HEK293 (cell line): Measurements from ENCODE around the gene PTTG2.

ENCODE experiments used
- CTCF ChIA-PET: fragments of 350-600 bp; formaldehyde crosslinking; extraction: SDS; loops from one replicate; lab custom pipeline; 2021; ENCODE audit warnings: antibody characterized with exemption; lab: Yijun Ruan, JAX
- POLR2A ChIA-PET: fragments of 300-600 bp; formaldehyde crosslinking; extraction: SDS; loops from one replicate; lab custom pipeline; 2020; ENCODE audit warnings: antibody characterized with exemption, inconsistent platforms; lab: Yijun Ruan, JAX
- H3K27ac ChIP-seq: fragments of 200-500 bp; sonication (Bioruptor generic); 2 replicates; pipeline ENCODE4 v1.5.1; 2014; ENCODE audit warnings: low read depth, low read length, control low read depth, inconsistent platforms; ENCODE audit errors: extremely low read depth
- H3K36me3 ChIP-seq, 2 experiments: fragments of 200-500 bp in 1 of 2; sonication (Bioruptor generic) in 1 of 2; 1 replicate in 1 of 2; 2 replicates in 1 of 2; pipeline ENCODE4 v1.5.1; 2014 to 2017; ENCODE audit warnings: inconsistent platforms in 2 of 2, low read length in 2 of 2; ENCODE audit not compliant: control insufficient read depth in 2 of 2, insufficient read depth in 1 of 2
- H3K4me1 ChIP-seq: fragments of 200-500 bp; sonication (Bioruptor generic); 2 replicates; pipeline ENCODE4 v1.5.1; 2014; ENCODE audit warnings: mild to moderate bottlenecking, low read length, inconsistent platforms; ENCODE audit not compliant: control insufficient read depth, insufficient read depth
- H3K4me3 ChIP-seq: 2 replicates; pipeline ENCODE4 v1.5.1; 2011; ENCODE audit warnings: low read depth, mild to moderate bottlenecking, control low read depth, low read length, moderate library complexity
- H3K9me3 ChIP-seq: fragments of 200-500 bp; sonication (Bioruptor generic); 2 replicates; pipeline ENCODE4 v1.5.1; 2014; ENCODE audit warnings: low read depth, low read length, inconsistent platforms; ENCODE audit not compliant: control insufficient read depth, insufficient read depth
- HOXA7 ChIP-seq: sonication (generic); formaldehyde crosslinking; IDR thresholded peaks from 2 replicates; pipeline ENCODE4 v1.8.1; 2022; ENCODE audit warnings: missing genetic modification reagents, borderline replicate concordance
- ZBTB7A ChIP-seq: fragments of 450-650 bp; formaldehyde crosslinking; IDR thresholded peaks from 2 replicates; pipeline ENCODE4 v1.5.1; 2016; ENCODE audit warnings: low read depth, missing biosample characterization, missing genetic modification characterization
- ZFP41 ChIP-seq: fragments of 450-650 bp; formaldehyde crosslinking; IDR thresholded peaks from 2 replicates; pipeline ENCODE4 v1.5.1; 2016; ENCODE audit warnings: missing biosample characterization, missing genetic modification characterization, borderline replicate concordance
- ZNF221 ChIP-seq: fragments of 450-650 bp; formaldehyde crosslinking; IDR thresholded peaks from 2 replicates; pipeline ENCODE4 v1.5.1; 2017; ENCODE audit warnings: missing biosample characterization, missing genetic modification characterization, borderline replicate concordance
- ZNF311 ChIP-seq: fragments of 450-650 bp; formaldehyde crosslinking; IDR thresholded peaks from 2 replicates; pipeline ENCODE4 v1.5.1; 2017; ENCODE audit warnings: missing biosample characterization, missing genetic modification characterization, borderline replicate concordance
- ZNF37A ChIP-seq: fragments of 450-650 bp; IDR thresholded peaks from 2 replicates; pipeline ENCODE4 v1.5.1; 2018; ENCODE audit warnings: missing biosample characterization, missing genetic modification characterization
- ZNF404 ChIP-seq: fragments of 450-650 bp; formaldehyde crosslinking; IDR thresholded peaks from 2 replicates; pipeline ENCODE4 v1.5.1; 2017; ENCODE audit warnings: missing biosample characterization, missing genetic modification characterization
- ZNF544 ChIP-seq: fragments of 450-650 bp; formaldehyde crosslinking; IDR thresholded peaks from 2 replicates; pipeline ENCODE4 v1.5.0; 2017; ENCODE audit warnings: missing biosample characterization, missing genetic modification characterization
- ZNF792 ChIP-seq: fragments of 450-650 bp; formaldehyde crosslinking; IDR thresholded peaks from 2 replicates; pipeline ENCODE4 v1.5.1; 2016; ENCODE audit warnings: missing biosample characterization, missing genetic modification characterization
- TF ChIP-seq, protein P1 (sequence below): fragments of 450-650 bp; formaldehyde crosslinking; IDR thresholded peaks from 2 replicates; pipeline ENCODE4 v1.5.1; 2016; ENCODE audit warnings: missing biosample characterization, missing genetic modification characterization, borderline replicate concordance
- TF ChIP-seq, protein P2 (sequence below): fragments of 450-650 bp; formaldehyde crosslinking; IDR thresholded peaks from 2 replicates; pipeline ENCODE4 v1.5.1; 2016; ENCODE audit warnings: missing biosample characterization, missing genetic modification characterization
- TF ChIP-seq, protein P3 (sequence below): fragments of 450-650 bp; formaldehyde crosslinking; IDR thresholded peaks from 2 replicates; pipeline ENCODE4 v1.5.1; 2016; ENCODE audit warnings: missing biosample characterization, missing genetic modification characterization
- TF ChIP-seq, protein P4 (sequence below): fragments of 450-650 bp; formaldehyde crosslinking; IDR thresholded peaks from 2 replicates; pipeline ENCODE4 v1.5.1; 2016; ENCODE audit warnings: missing biosample characterization, missing genetic modification characterization
- TF ChIP-seq, protein P5 (sequence below): fragments of 450-650 bp; formaldehyde crosslinking; IDR thresholded peaks from 2 replicates; pipeline ENCODE4 v1.5.1; 2016; ENCODE audit warnings: missing biosample characterization, missing genetic modification characterization
- TF ChIP-seq, protein P6 (sequence below): fragments of 450-650 bp; formaldehyde crosslinking; IDR thresholded peaks from 2 replicates; pipeline ENCODE4 v1.5.1; 2016; ENCODE audit warnings: missing biosample characterization, missing genetic modification characterization

PTTG2 gene

DNA sequence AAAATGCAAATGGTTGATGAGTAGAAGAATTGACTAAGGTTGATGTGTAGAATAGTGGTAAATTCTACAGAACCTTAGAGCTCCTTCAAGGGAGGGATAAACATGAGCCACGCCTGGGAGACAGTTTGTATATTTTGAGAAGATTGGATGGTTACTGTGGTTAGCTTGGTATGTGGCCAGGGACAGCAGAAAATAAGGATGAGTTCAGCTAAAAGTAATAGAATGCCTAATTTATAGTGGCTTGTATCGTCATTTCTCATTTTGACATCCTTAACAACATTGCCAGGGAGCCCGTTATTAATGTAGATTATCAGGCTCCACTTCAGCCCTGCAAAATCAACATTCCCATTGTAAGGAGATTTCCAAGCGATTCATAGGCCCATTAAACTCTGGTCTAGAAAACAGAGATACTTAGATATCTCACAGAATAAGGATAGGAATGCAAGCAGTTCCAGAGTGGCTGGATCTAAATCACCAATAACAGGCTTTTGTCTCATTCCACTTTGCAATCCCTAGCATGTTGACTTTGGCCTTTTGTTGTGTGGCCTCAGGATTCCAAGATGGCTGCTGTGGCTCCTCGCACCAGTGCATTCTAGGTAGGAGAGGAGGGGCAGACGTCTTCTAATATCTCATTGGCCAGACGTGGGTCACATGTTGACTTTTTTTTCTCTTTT lies 6.4 kb upstream of the PTTG2 start:
- H3K4me1 ChIP-seq = no peaks in the 10 kb centered on the region
- POLR2A ChIA-PET = no interaction called here
- H3K27ac ChIP-seq = no peak overlapping the region
- no peak overlapping the region for H3K4me3 ChIP-seq
- CTCF ChIA-PET = interaction anchor here (0.6 kb wide), 1 partner anchor 35 kb away, joined by 3 read pairs; no protein-coding TSS in a partner anchor
- H3K9me3 ChIP-seq = no peaks in the 10 kb centered on the region
- no peak for TF ChIP-seq ZBTB7A (tag by site-specific recombination)
- TF ChIP-seq ZNF544 (tag by site-specific recombination) = no peak
- TF ChIP-seq ZNF792 = no peak
- TF ChIP-seq HOXA7 (CRISPR knock-in tag) = no peak
- no peak for TF ChIP-seq ZFP41
- TF ChIP-seq ZNF221 (tag by site-specific recombination) = no peak
- no peak for TF ChIP-seq ZNF311 (tag by site-specific recombination)
- TF ChIP-seq, protein P1, sequence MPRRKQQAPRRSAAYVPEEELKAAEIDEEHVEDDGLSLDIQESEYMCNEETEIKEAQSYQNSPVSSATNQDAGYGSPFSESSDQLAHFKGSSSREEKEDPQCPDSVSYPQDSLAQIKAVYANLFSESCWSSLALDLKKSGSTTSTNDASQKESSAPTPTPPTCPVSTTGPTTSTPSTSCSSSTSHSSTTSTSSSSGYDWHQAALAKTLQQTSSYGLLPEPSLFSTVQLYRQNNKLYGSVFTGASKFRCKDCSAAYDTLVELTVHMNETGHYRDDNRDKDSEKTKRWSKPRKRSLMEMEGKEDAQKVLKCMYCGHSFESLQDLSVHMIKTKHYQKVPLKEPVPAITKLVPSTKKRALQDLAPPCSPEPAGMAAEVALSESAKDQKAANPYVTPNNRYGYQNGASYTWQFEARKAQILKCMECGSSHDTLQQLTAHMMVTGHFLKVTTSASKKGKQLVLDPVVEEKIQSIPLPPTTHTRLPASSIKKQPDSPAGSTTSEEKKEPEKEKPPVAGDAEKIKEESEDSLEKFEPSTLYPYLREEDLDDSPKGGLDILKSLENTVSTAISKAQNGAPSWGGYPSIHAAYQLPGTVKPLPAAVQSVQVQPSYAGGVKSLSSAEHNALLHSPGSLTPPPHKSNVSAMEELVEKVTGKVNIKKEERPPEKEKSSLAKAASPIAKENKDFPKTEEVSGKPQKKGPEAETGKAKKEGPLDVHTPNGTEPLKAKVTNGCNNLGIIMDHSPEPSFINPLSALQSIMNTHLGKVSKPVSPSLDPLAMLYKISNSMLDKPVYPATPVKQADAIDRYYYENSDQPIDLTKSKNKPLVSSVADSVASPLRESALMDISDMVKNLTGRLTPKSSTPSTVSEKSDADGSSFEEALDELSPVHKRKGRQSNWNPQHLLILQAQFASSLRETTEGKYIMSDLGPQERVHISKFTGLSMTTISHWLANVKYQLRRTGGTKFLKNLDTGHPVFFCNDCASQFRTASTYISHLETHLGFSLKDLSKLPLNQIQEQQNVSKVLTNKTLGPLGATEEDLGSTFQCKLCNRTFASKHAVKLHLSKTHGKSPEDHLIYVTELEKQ (tag by site-specific recombination) = no peak
- TF ChIP-seq ZNF37A = no peak
- no peak for TF ChIP-seq ZNF404 (tag by site-specific recombination)
- TF ChIP-seq, protein P2, sequence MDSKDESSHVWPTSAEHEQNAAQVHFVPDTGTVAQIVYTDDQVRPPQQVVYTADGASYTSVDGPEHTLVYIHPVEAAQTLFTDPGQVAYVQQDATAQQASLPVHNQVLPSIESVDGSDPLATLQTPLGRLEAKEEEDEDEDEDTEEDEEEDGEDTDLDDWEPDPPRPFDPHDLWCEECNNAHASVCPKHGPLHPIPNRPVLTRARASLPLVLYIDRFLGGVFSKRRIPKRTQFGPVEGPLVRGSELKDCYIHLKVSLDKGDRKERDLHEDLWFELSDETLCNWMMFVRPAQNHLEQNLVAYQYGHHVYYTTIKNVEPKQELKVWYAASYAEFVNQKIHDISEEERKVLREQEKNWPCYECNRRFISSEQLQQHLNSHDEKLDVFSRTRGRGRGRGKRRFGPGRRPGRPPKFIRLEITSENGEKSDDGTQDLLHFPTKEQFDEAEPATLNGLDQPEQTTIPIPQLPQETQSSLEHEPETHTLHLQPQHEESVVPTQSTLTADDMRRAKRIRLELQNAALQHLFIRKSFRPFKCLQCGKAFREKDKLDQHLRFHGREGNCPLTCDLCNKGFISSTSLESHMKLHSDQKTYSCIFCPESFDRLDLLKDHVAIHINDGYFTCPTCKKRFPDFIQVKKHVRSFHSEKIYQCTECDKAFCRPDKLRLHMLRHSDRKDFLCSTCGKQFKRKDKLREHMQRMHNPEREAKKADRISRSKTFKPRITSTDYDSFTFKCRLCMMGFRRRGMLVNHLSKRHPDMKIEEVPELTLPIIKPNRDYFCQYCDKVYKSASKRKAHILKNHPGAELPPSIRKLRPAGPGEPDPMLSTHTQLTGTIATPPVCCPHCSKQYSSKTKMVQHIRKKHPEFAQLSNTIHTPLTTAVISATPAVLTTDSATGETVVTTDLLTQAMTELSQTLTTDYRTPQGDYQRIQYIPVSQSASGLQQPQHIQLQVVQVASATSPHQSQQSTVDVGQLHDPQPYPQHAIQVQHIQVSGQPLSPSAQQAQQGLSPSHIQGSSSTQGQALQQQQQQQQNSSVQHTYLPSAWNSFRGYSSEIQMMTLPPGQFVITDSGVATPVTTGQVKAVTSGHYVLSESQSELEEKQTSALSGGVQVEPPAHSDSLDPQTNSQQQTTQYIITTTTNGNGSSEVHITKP (tag by site-specific recombination) = no peak
- TF ChIP-seq, protein P3, sequence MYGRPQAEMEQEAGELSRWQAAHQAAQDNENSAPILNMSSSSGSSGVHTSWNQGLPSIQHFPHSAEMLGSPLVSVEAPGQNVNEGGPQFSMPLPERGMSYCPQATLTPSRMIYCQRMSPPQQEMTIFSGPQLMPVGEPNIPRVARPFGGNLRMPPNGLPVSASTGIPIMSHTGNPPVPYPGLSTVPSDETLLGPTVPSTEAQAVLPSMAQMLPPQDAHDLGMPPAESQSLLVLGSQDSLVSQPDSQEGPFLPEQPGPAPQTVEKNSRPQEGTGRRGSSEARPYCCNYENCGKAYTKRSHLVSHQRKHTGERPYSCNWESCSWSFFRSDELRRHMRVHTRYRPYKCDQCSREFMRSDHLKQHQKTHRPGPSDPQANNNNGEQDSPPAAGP = no peak
- TF ChIP-seq, protein P4, sequence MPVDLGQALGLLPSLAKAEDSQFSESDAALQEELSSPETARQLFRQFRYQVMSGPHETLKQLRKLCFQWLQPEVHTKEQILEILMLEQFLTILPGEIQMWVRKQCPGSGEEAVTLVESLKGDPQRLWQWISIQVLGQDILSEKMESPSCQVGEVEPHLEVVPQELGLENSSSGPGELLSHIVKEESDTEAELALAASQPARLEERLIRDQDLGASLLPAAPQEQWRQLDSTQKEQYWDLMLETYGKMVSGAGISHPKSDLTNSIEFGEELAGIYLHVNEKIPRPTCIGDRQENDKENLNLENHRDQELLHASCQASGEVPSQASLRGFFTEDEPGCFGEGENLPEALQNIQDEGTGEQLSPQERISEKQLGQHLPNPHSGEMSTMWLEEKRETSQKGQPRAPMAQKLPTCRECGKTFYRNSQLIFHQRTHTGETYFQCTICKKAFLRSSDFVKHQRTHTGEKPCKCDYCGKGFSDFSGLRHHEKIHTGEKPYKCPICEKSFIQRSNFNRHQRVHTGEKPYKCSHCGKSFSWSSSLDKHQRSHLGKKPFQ (tag by site-specific recombination) = no peak
- TF ChIP-seq, protein P5, sequence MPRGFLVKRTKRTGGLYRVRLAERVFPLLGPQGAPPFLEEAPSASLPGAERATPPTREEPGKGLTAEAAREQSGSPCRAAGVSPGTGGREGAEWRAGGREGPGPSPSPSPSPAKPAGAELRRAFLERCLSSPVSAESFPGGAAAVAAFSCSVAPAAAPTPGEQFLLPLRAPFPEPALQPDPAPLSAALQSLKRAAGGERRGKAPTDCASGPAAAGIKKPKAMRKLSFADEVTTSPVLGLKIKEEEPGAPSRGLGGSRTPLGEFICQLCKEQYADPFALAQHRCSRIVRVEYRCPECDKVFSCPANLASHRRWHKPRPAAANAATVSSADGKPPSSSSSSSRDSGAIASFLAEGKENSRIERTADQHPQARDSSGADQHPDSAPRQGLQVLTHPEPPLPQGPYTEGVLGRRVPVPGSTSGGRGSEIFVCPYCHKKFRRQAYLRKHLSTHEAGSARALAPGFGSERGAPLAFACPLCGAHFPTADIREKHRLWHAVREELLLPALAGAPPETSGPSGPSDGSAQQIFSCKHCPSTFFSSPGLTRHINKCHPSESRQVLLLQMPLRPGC (tag by site-specific recombination) = no peak
- TF ChIP-seq, protein P6, sequence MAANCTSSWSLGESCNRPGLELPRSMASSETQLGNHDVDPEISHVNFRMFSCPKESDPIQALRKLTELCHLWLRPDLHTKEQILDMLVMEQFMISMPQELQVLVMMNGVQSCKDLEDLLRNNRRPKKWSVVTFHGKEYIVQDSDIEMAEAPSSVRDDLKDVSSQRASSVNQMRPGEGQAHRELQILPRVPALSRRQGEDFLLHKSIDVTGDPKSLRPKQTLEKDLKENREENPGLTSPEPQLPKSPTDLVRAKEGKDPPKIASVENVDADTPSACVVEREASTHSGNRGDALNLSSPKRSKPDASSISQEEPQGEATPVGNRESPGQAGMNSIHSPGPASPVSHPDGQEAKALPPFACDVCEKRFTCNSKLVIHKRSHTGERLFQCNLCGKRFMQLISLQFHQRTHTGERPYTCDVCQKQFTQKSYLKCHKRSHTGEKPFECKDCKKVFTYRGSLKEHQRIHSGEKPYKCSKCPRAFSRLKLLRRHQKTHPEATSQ = no peak
- TF ChIP-seq, all 188 proteins: peak for 0
- H3K36me3 ChIP-seq = no peaks in the 10 kb centered on the region
